OCI-LY7 (cell line): Measurements from ENCODE around the gene CEPT1.

ENCODE experiments used
- EZH2phosphoT487 ChIP-seq: fragments of 200-600 bp; sonication (generic); IDR thresholded peaks from 2 replicates; pipeline ENCODE4 v1.6.1; 2018; ENCODE audit warnings: low read depth, borderline replicate concordance, mild to moderate bottlenecking, mixed run types, antibody characterized with exemption, low read length, moderate library complexity, mixed read lengths
- TF ChIP-seq, protein P1 (sequence below): fragments of 200-600 bp; sonication (generic); conservative IDR thresholded peaks from 2 replicates; pipeline ENCODE4 v1.5.1; 2014; ENCODE audit warnings: mild to moderate bottlenecking, antibody characterized with exemption, low read length, moderate library complexity, mixed read lengths

DNA sequence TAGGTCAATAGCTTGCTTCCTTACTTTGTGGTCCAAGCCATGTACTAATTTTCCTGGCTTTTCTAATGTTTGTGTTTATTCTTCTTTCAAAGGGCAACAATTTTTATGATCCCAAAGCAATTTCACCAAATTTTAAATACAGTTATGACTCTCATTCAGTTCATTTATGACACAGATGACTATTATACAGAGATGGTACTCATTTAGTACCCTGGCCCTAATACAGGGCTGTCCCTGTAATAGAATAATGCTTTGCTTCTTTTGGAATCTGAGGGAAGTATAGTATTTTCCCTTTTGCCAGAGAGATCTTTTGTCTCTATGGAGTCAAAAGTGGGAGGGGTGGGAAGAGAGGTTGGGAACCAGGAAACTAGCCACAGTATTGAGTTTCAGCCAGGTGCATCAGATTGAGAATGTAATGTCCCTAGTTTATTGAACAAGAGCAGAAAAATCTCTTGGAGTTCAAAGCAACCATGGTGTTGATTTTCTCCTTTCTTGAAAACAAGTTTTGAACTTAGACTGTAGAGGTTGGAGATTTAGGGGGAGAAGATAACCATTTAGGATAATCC is 40.0 kb downstream of the CEPT1 start:
- TF ChIP-seq, protein P1, sequence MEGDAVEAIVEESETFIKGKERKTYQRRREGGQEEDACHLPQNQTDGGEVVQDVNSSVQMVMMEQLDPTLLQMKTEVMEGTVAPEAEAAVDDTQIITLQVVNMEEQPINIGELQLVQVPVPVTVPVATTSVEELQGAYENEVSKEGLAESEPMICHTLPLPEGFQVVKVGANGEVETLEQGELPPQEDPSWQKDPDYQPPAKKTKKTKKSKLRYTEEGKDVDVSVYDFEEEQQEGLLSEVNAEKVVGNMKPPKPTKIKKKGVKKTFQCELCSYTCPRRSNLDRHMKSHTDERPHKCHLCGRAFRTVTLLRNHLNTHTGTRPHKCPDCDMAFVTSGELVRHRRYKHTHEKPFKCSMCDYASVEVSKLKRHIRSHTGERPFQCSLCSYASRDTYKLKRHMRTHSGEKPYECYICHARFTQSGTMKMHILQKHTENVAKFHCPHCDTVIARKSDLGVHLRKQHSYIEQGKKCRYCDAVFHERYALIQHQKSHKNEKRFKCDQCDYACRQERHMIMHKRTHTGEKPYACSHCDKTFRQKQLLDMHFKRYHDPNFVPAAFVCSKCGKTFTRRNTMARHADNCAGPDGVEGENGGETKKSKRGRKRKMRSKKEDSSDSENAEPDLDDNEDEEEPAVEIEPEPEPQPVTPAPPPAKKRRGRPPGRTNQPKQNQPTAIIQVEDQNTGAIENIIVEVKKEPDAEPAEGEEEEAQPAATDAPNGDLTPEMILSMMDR = no peak
- no peak for TF ChIP-seq EZH2phosphoT487
